MM.1S (cell line): Measurements from ENCODE around the gene WDR45B.

ENCODE experiments used
- DNase-seq: peaks from one replicate; pipeline ENCODE4 v3.0.0-alpha.2; 2015
- H2AFZ ChIP-seq: fragments of 300-600 bp; sonication (generic); 2 replicates; pipeline ENCODE4 v1.6.0; 2016; ENCODE audit warnings: antibody characterized with exemption, low read length
- H3F3A ChIP-seq: fragments of 300-600 bp; sonication (generic); 2 replicates; pipeline ENCODE4 v1.6.1; 2016; ENCODE audit warnings: mild to moderate bottlenecking, antibody characterized with exemption, low read length, moderate library complexity, mixed read lengths; ENCODE audit not compliant: insufficient read depth
- H3K27ac ChIP-seq: fragments of 300-600 bp; sonication (generic); 2 replicates; pipeline ENCODE4 v1.5.1; 2016; ENCODE audit warnings: mild to moderate bottlenecking, low read length
- H3K27me3 ChIP-seq: fragments of 300-600 bp; sonication (generic); replicated peaks from 2 replicates; pipeline ENCODE4 v1.6.0; 2016; ENCODE audit warnings: low read length; ENCODE audit not compliant: insufficient read depth
- H3K36me3 ChIP-seq: fragments of 300-600 bp; sonication (generic); replicated peaks from 2 replicates; pipeline ENCODE4 v1.6.1; 2016; ENCODE audit warnings: mild to moderate bottlenecking, low read length, mixed read lengths; ENCODE audit not compliant: insufficient read depth
- H3K4me1 ChIP-seq: fragments of 300-600 bp; sonication (generic); 2 replicates; pipeline ENCODE4 v1.6.1; 2016; ENCODE audit warnings: low read length, mixed read lengths
- H3K4me2 ChIP-seq: fragments of 300-600 bp; sonication (generic); 2 replicates; pipeline ENCODE4 v1.6.0; 2016; ENCODE audit warnings: low read depth, low read length
- H3K4me3 ChIP-seq: fragments of 300-600 bp; sonication (generic); 2 replicates; pipeline ENCODE4 v1.5.1; 2016; ENCODE audit warnings: low read length, mixed read lengths
- H3K79me2 ChIP-seq: fragments of 300-600 bp; sonication (generic); 2 replicates; pipeline ENCODE4 v1.6.1; 2016; ENCODE audit warnings: mixed run types, low read length, mixed read lengths
- H3K9ac ChIP-seq: fragments of 300-600 bp; sonication (generic); 2 replicates; pipeline ENCODE4 v1.6.1; 2016; ENCODE audit warnings: low read length, mixed read lengths
- H3K9me2 ChIP-seq: fragments of 300-600 bp; sonication (generic); replicated peaks from 2 replicates; pipeline ENCODE4 v1.6.1; 2016; ENCODE audit warnings: mild to moderate bottlenecking, low read length, mixed read lengths; ENCODE audit not compliant: insufficient read depth
- H3K9me3 ChIP-seq: fragments of 300-600 bp; sonication (generic); replicated peaks from 2 replicates; pipeline ENCODE4 v1.6.1; 2016; ENCODE audit warnings: mild to moderate bottlenecking, low read length, mixed read lengths; ENCODE audit not compliant: insufficient read depth
- H4K20me1 ChIP-seq: fragments of 300-600 bp; sonication (generic); 2 replicates; pipeline ENCODE4 v1.6.1; 2016; ENCODE audit warnings: mild to moderate bottlenecking, low read length, moderate library complexity, mixed read lengths; ENCODE audit not compliant: insufficient read depth
- EZH2 ChIP-seq: fragments of 300-600 bp; sonication (generic); optimal IDR thresholded peaks from 2 replicates; pipeline ENCODE3; 2017; ENCODE audit warnings: low read depth, mild to moderate bottlenecking, antibody characterized with exemption, low read length, mixed read lengths
- EZH2phosphoT487 ChIP-seq: fragments of 300-600 bp; sonication (generic); IDR thresholded peaks from 2 replicates; pipeline ENCODE4 v1.6.1; 2018; ENCODE audit warnings: antibody characterized with exemption, low read length
- TF ChIP-seq, protein P1 (sequence below): fragments of 300-600 bp; sonication (generic); IDR thresholded peaks from 2 replicates; pipeline ENCODE4 v1.5.1; 2016; ENCODE audit warnings: antibody characterized with exemption, low read length, mixed read lengths

The WDR45B gene

DNA sequence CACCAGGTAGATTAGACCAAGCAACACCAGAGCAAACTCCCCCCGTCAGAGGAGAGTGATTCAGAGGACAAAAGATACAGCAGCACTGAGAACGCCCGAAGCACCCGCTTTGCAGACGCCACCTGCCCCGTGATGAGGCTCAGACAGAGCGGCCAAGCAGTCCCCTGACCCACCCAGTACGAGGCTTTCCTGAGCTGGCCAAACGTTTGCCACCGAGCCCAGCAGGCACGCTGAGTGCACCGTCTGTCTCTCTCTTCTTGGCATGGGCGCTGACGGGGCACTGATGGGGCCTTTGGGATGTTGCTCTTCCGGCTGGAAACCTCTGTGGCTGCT, 19.4 kb upstream of the WDR45B start:
- no peaks in the 10 kb centered on the region for H3F3A ChIP-seq
- TF ChIP-seq, protein P1, sequence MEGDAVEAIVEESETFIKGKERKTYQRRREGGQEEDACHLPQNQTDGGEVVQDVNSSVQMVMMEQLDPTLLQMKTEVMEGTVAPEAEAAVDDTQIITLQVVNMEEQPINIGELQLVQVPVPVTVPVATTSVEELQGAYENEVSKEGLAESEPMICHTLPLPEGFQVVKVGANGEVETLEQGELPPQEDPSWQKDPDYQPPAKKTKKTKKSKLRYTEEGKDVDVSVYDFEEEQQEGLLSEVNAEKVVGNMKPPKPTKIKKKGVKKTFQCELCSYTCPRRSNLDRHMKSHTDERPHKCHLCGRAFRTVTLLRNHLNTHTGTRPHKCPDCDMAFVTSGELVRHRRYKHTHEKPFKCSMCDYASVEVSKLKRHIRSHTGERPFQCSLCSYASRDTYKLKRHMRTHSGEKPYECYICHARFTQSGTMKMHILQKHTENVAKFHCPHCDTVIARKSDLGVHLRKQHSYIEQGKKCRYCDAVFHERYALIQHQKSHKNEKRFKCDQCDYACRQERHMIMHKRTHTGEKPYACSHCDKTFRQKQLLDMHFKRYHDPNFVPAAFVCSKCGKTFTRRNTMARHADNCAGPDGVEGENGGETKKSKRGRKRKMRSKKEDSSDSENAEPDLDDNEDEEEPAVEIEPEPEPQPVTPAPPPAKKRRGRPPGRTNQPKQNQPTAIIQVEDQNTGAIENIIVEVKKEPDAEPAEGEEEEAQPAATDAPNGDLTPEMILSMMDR, result no peak
- TF ChIP-seq EZH2phosphoT487 (no peak), EZH2 (no peak)
- H2AFZ ChIP-seq, result no peak overlapping the region
- H3K9ac ChIP-seq, result no peak overlapping the region
- no peaks in the 10 kb centered on the region for H3K4me1 ChIP-seq
- no peaks in the 10 kb centered on the region for H3K79me2 ChIP-seq
- H3K36me3 ChIP-seq, result no peaks in the 10 kb centered on the region
- no peak overlapping the region for H3K4me2 ChIP-seq
- no peak overlapping the region for H3K4me3 ChIP-seq
- no peaks in the 10 kb centered on the region for H4K20me1 ChIP-seq
- H3K9me2 ChIP-seq, result no peaks in the 10 kb centered on the region
- no peaks in the 10 kb centered on the region for H3K27me3 ChIP-seq
- no peak for DNase-seq
- H3K9me3 ChIP-seq, result no peaks in the 10 kb centered on the region
- no peak overlapping the region for H3K27ac ChIP-seq

DNA sequence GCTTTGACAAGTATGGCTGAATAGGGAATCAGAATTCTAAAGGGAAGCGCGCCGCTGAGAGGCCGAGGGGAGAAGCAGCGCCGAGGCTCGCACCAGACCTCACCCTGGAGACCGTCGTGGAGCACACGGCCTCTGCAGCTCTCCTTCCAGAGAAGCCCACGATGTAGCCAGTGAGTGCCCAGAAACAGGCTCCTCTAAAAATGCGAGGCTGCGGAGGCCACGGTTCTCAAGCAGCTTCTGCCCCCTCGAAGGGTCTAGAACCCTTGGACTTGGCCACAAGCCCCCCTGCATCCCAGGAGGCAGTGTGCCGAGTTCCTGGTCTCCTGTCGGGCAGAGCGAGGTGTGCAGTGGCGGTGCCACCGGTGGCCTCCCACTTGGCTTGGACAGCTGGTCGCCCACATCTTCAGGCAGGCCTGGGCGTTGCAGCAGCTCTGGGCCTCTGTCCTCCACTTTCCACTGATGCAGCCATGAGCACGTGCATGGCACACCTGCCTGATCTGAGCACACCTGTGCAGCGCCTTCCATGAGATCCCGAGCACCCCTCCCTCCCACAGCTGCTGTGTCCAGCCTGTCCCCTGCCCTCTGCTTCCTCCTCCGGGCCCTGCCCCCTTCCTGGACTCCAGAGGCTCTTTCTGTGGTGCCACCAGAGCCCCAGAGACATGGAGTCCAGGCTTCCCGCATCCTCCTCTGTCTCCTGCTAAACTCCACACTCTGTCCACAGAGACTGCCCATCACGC, 18.9 kb upstream of the WDR45B start:
- DNase-seq, result no peak
- Histone ChIP-seq H3K4me1 (no peaks in the 10 kb centered on the region), H3K27ac (no peak overlapping the region), H3K79me2 (no peaks in the 10 kb centered on the region), H3K9ac (no peak overlapping the region), H2AFZ (no peak overlapping the region), H3K9me3 (no peaks in the 10 kb centered on the region), H3K9me2 (no peaks in the 10 kb centered on the region), H3K4me2 (no peak overlapping the region), H3F3A (no peaks in the 10 kb centered on the region), H4K20me1 (no peaks in the 10 kb centered on the region), H3K36me3 (no peaks in the 10 kb centered on the region), H3K27me3 (no peaks in the 10 kb centered on the region), H3K4me3 (no peak overlapping the region)
- TF ChIP-seq EZH2 (no peak), EZH2phosphoT487 (no peak)
- TF ChIP-seq, protein P1, result no peak

DNA sequence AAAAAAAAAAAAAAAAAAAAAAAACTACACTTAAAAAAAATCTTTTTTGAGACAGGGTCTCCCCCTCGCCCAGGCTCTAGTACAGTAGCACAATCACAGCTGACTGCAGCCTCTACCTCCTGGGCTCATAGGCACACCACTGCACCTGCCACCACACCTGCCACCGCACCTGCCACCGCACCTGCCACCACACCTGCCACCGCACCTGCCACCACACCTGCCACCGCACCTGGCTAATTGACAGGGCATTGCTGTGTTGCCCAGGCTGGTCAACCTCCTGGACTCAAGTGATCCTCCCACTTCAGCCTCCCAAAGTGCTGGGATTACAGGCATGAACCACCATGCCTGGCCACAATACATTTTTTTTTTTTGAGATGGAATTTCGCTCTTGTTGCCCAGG, 17.6 kb upstream of the WDR45B start:
- no peak overlapping the region for H3K4me2 ChIP-seq
- no peaks in the 10 kb centered on the region for H3K9me2 ChIP-seq
- DNase-seq, result no peak
- no peak overlapping the region for H3K27ac ChIP-seq
- no peaks in the 10 kb centered on the region for H3K9me3 ChIP-seq
- H3K4me3 ChIP-seq, result no peak overlapping the region
- no peaks in the 10 kb centered on the region for H3K36me3 ChIP-seq
- no peaks in the 10 kb centered on the region for H3K4me1 ChIP-seq
- TF ChIP-seq, protein P1, result no peak
- no peak for TF ChIP-seq EZH2phosphoT487
- no peak for TF ChIP-seq EZH2
- no peaks in the 10 kb centered on the region for H3F3A ChIP-seq
- no peak overlapping the region for H3K9ac ChIP-seq
- no peak overlapping the region for H2AFZ ChIP-seq
- H3K79me2 ChIP-seq, result no peaks in the 10 kb centered on the region
- no peaks in the 10 kb centered on the region for H3K27me3 ChIP-seq
- H4K20me1 ChIP-seq, result no peaks in the 10 kb centered on the region
